Panc1 (cell line): Measurements from ENCODE around the gene NEGR1.

Source experiments
- POLR2AphosphoS5 ChIP-seq: IDR thresholded peaks from 2 replicates; pipeline ENCODE4 v1.6.1; 2012; ENCODE audit warnings: mild to moderate bottlenecking, low read depth, low read length, moderate library complexity
- REST ChIP-seq, 2 experiments: IDR thresholded peaks; 2 replicates each; pipeline ENCODE4 v1.6.1; 2011 to 2012; ENCODE audit warnings: low read depth in 2 of 2, control low read depth in 1 of 2, low read length in 1 of 2, mild to moderate bottlenecking in 1 of 2, moderate library complexity in 1 of 2; ENCODE audit not compliant: insufficient read depth in 1 of 2
- TF ChIP-seq, protein P1 (sequence below): fragments of 450-650 bp; IDR thresholded peaks from 2 replicates; pipeline ENCODE4 v1.5.1; 2017; ENCODE audit warnings: mild to moderate bottlenecking

DNA sequence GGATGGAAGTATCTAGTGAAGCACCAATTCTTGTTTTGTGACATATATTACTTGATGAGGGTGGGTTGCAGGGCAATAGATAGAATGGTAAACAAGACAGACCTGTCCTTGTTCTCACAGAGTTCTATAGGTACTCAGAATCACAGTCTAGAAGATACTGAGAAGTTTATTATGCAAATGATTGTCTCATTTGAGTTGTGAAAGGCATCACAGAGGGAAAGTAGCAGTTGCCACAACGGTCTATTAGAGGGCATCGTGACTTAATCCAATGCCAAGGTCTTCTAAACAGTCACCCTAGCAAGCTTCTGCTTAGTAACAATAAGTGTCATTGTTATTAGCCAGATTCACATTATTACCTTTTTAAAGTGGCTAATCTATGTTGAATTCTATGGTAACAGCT lies 626.7 kb downstream of the NEGR1 start:
- TF ChIP-seq, protein P1, sequence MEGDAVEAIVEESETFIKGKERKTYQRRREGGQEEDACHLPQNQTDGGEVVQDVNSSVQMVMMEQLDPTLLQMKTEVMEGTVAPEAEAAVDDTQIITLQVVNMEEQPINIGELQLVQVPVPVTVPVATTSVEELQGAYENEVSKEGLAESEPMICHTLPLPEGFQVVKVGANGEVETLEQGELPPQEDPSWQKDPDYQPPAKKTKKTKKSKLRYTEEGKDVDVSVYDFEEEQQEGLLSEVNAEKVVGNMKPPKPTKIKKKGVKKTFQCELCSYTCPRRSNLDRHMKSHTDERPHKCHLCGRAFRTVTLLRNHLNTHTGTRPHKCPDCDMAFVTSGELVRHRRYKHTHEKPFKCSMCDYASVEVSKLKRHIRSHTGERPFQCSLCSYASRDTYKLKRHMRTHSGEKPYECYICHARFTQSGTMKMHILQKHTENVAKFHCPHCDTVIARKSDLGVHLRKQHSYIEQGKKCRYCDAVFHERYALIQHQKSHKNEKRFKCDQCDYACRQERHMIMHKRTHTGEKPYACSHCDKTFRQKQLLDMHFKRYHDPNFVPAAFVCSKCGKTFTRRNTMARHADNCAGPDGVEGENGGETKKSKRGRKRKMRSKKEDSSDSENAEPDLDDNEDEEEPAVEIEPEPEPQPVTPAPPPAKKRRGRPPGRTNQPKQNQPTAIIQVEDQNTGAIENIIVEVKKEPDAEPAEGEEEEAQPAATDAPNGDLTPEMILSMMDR, result no peak
- TF ChIP-seq REST (IDR thresholded peaks at IDR 0.05; ENCODE audit: insufficient read depth in 1 of 2, low read depth in 2 of 2, low read length in 1 of 2) (no peak), POLR2AphosphoS5 (no peak)
